Stimulated activated naive CD8-positive, alpha-beta T cell treated with anti-CD3 and anti-CD28 coated beads, Interleukin-15, amount 100 ng/mL, for 72 hours (primary cell): Measurements from ENCODE around the gene EMC7.
"Not testable (repeated sequence)": the region's sequence is repeated elsewhere in the genome, so short reads cannot be mapped to it uniquely, and the experiment has no call there.

Experiments used
- ATAC-seq: fragments of 150-1000 bp; cut with Tn5 transposase; 2 replicates; pipeline ENCODE4 v1.10.0; 2021; ENCODE audit warnings: mild to moderate bottlenecking, moderate library complexity
- DNase-seq, 2 donors: peaks; one replicate each; pipeline ENCODE4 v3.0.0; 2021 to 2022
- H3K27ac Mint-ChIP-seq, 2 donors: one replicate each; pipeline ENCODE4 v1.8.0; 2022; ENCODE audit warnings: mild to moderate bottlenecking in 2 of 2, mixed read lengths in 2 of 2, moderate library complexity in 2 of 2
- H3K27me3 Mint-ChIP-seq: one replicate; pipeline ENCODE4 v1.8.0; 2022; ENCODE audit warnings: mixed read lengths
- H3K4me1 Mint-ChIP-seq: one replicate; pipeline ENCODE4 v1.8.0; 2022; ENCODE audit warnings: mild to moderate bottlenecking, mixed read lengths
- H3K4me3 Mint-ChIP-seq, 2 donors: one replicate each; pipeline ENCODE4 v1.8.0; 2022; ENCODE audit warnings: mild to moderate bottlenecking in 2 of 2, mixed read lengths in 2 of 2, moderate library complexity in 1 of 2
- H3K9me3 Mint-ChIP-seq, 2 donors: one replicate each; pipeline ENCODE4 v1.8.0; 2022; ENCODE audit warnings: mixed read lengths in 2 of 2

EMC7 gene

GRCh38 chr15:34056911-34057310 is 44.8 kb downstream of the EMC7 start:
- ATAC-seq (no peak), DNase-seq (no peak)
- Mint-ChIP-seq H3K4me1 (peaks cover 3% of the 10 kb centered on the region), H3K9me3 (peaks cover 0 to 2% of the 10 kb centered on the region in 2 donors), H3K27me3 (no peaks in the 10 kb centered on the region), H3K27ac (no peak overlapping the region), H3K4me3 (no peak overlapping the region)

DNA sequence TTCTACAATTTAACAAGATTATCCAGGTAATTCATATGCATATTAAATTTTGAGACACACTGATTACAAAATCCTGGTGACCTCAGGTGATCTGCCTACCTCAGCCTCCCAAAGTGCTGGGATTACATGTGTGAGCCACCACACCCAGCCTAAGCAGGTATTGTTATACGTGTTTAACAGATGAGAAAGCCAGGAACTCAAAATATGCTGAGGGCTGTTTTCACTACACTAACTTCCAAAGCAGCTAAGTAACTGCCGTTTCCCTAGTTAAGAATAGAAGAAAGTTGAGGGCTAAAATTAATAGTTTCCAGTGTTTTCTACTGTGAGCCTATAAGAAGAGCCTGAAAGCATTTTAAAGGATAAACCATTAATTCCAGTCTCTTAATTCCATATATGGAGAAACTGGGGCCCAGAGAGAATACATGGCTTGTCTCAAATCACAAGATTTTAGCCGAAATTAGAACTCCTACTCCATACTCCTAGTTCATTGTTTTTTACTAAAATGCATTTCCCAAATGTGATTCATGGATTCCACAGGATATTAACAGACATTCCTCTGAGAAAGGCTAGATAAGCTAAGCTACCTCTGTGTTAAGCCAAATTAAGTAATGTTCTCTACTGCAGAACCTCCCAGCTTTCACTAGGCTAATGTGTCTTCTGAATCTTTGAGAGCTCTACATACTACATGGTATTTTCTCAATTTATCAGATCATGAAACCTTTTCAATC is 45.6 kb downstream of the EMC7 start:
- H3K9me3 Mint-ChIP-seq = peaks cover 8 to 10% of the 10 kb centered on the region in 2 donors
- DNase-seq (no peak), ATAC-seq (no peak)
- H3K4me1 Mint-ChIP-seq = no peaks in the 10 kb centered on the region
- no peak overlapping the region for H3K27ac Mint-ChIP-seq
- H3K27me3 Mint-ChIP-seq = no peaks in the 10 kb centered on the region
- no peak overlapping the region for H3K4me3 Mint-ChIP-seq

GRCh38 chr15:34054081-34054707 is 47.5 kb downstream of the EMC7 start:
- Mint-ChIP-seq H3K27ac (no peak overlapping the region), H3K4me1 (no peaks in the 10 kb centered on the region), H3K4me3 (no peak overlapping the region), H3K9me3 (peaks cover 17 to 27% of the 10 kb centered on the region in 2 donors), H3K27me3 (no peaks in the 10 kb centered on the region)
- DNase-seq (no peak), ATAC-seq (no peak)

- not testable (repeated sequence) for DNase-seq, H3K4me3 Mint-ChIP-seq, H3K27me3 Mint-ChIP-seq, H3K27ac Mint-ChIP-seq, H3K4me1 Mint-ChIP-seq, ATAC-seq
- H3K9me3 Mint-ChIP-seq = peaks cover 17 to 32% of the 10 kb centered on the region in 2 donors
These were observed 51.3 kb downstream of the EMC7 start for GRCh38 chr15:34050385-34050784.

- DNase-seq (no peak), ATAC-seq (no peak)
- Mint-ChIP-seq H3K4me3 (no peak overlapping the region), H3K27me3 (no peaks in the 10 kb centered on the region), H3K4me1 (no peaks in the 10 kb centered on the region), H3K9me3 (peaks cover 17 to 32% of the 10 kb centered on the region in 2 donors), H3K27ac (no peak overlapping the region)
These were observed 52.5 kb downstream of the EMC7 start for GRCh38 chr15:34049112-34049511.

DNA sequence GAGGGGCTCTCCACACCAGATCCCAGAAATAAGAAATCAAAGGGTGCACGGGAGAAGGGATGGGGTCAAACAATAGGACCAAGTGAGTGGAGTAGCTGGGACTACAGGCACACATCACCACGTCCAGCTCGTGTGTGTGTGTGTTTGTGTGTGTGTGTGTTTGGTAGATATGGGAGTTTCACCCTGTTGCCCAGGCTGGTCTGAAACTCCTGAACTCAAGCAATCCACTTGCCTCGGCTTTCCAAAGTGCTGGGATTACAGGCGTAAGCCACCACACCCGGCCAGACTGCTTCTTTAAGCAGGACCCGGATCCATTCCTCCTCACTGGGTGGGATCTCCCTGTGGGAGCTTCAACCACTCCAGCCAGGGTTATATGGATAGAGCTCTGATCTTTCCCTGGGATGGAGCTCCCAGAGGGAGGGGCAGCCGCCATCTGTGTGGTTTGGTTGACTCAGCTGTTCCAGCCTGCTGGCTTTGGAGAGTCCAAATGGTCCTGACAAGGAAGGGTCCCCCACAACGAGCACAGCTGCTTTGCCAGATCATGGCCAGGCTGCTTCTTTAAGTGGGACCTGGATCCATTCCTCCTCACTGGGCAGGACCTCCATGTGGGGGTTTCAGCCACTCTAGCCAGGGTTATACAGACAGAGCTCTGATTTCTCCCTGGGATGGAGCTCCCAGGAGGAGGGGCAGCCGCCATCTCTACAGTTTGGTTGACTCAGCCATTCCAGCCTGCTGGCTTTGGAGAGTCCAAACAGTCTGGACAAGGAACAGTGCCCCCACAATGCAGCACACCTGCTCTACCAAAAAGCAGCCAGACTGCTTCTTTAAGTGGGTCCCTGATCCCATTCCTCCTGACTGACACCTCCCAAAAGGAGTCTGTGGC is 53.5 kb downstream of the EMC7 start:
- H3K27me3 Mint-ChIP-seq = no peaks in the 10 kb centered on the region
- DNase-seq (no peak), ATAC-seq (no peak)
- no peak overlapping the region for H3K4me3 Mint-ChIP-seq
- no peak overlapping the region for H3K27ac Mint-ChIP-seq
- peaks cover 9% of the 10 kb centered on the region for H3K4me1 Mint-ChIP-seq
- peaks cover 17 to 32% of the 10 kb centered on the region in 2 donors for H3K9me3 Mint-ChIP-seq

DNA sequence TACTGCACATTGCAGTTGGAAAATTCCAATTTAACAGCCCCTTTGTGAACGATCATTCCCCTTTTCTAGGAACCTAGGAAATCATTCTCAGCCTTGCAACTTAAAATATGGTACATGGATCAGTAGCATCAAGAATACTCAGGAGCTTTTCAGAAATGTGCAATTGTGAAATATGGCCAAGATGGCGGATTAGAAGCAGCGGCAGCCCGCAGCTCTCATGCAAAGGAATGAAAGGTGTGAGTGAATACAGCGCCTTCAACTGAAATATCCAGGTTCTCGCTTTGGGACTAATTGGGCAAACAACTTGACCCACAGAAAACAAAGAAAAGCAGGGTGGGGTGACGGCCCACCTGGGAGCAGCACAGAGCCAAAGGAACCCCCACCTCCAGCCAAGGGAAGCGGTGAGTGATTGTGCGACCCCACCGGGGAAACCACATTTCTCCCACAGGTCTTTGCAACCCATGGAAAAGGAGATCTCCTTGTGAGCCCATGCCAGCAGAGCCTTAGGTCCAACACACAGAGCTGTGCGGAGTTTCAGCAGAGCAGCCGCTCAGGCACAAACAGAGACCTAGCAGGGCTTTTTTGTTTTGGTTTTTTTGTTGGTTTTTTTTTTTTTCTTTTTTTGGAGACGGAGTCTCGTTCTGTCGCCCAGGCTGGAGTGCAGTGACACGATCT is 55.1 kb downstream of the EMC7 start:
- Mint-ChIP-seq H3K27ac (no peak overlapping the region), H3K9me3 (peaks cover 15 to 27% of the 10 kb centered on the region in 2 donors), H3K4me1 (peaks cover 10% of the 10 kb centered on the region), H3K27me3 (no peaks in the 10 kb centered on the region), H3K4me3 (no peak overlapping the region)
- no peak for ATAC-seq
- no peak for DNase-seq

DNA sequence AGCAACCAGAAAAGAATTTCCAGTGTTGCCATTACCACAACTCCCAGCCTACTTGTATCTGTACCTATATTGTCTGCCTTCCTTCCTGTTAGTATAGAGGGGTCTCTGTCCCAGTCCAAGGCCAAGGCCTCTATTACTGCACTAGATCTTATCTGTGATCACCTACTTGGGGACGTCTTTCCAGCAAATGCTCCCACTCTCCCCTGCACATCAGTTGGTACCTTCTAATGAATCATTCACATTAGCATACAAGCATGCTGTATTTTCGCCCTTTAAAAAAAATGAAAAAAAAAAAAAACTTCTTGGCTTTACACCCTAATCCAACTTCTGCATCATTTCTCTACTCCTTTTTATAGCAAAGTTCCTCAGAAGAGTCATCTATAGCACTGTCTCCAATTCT is 57.8 kb downstream of the EMC7 start:
- H3K4me3 Mint-ChIP-seq = no peak overlapping the region
- H3K9me3 Mint-ChIP-seq = peaks cover 0 to 1% of the 10 kb centered on the region in 2 donors
- peaks cover 23% of the 10 kb centered on the region for H3K4me1 Mint-ChIP-seq
- H3K27ac Mint-ChIP-seq = no peak overlapping the region
- ATAC-seq (no peak), DNase-seq (no peak)
- no peaks in the 10 kb centered on the region for H3K27me3 Mint-ChIP-seq

GRCh38 chr15:34043391-34043790 is 58.3 kb downstream of the EMC7 start:
- Mint-ChIP-seq H3K4me1 (peaks cover 23% of the 10 kb centered on the region), H3K27me3 (no peaks in the 10 kb centered on the region), H3K9me3 (no peaks in the 10 kb centered on the region), H3K27ac (no peak overlapping the region), H3K4me3 (no peak overlapping the region)
- ATAC-seq (no peak), DNase-seq (no peak)

GRCh38 chr15:34039790-34040113 is 61.9 kb downstream of the EMC7 start:
- no peaks in the 10 kb centered on the region for H3K27me3 Mint-ChIP-seq
- peaks cover 23% of the 10 kb centered on the region for H3K4me1 Mint-ChIP-seq
- H3K9me3 Mint-ChIP-seq = no peaks in the 10 kb centered on the region
- peak overlapping the region; percentile 8 to 75 for H3K27ac Mint-ChIP-seq
- DNase-seq (no peak), ATAC-seq (no peak)
- peak overlapping the region; percentile 64 to 72 for H3K4me3 Mint-ChIP-seq

DNA sequence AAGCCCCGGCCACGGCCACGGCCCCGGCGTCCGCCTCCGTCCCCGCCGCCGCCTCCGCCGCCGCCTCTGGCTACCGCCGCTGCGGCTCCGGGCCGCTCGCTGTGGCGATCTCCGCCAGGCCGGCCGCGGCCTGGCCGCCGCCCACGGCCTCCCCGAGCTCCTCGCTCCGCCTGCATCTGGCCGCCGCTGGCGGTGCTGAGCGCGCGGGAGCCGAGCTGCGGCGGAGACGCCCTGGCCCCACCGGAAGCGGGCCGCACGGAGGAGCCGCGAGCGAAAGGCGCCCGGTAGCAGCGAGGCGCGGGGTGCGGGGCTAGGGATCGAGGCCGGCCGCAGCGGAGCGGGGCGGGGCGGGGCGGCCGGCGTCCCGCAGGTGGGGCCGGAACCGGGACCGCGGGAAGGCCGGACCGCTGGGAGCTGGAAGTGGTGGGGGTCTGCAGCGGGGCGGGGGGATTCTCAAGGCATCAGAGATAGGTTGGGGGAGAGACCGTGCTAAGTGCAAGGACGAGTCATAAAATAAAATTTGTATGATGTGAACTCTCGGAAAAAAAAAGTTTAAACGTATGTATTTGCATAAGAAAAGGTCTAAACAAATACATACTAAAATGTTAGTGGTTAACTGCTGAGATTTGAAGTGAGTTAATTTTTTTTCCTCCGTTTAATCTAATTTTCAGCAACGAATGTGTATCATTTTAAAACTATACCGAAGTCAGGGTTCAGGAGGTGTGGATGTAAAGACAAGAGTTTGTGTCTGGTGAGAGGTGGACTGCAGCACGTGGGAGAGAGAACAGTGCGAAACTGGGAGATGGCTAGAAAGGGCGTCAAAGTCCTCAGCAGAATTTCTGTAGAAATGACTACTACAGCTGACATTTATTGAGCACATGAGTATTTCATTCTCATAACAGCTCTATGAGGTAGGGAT is 62.5 kb downstream of the EMC7 start, which contains the start of gene AVEN:
Gene AVEN, minus strand, starts transcription at position 334 of the 919 bp plus-strand sequence. Its CDS starts 158 bp downstream, at position 176.
- H3K4me1 Mint-ChIP-seq = peaks cover 23% of the 10 kb centered on the region
- peak within 1 kb of the TSS; percentile 87 to 88 for H3K4me3 Mint-ChIP-seq
- ATAC-seq (peak; percentile 77), DNase-seq (peak; percentile 68)
- no peaks in the 10 kb centered on the region for H3K9me3 Mint-ChIP-seq
- H3K27ac Mint-ChIP-seq = peak within 1 kb of the TSS; percentile 79 to 93
- no peaks in the 10 kb centered on the region for H3K27me3 Mint-ChIP-seq

DNA sequence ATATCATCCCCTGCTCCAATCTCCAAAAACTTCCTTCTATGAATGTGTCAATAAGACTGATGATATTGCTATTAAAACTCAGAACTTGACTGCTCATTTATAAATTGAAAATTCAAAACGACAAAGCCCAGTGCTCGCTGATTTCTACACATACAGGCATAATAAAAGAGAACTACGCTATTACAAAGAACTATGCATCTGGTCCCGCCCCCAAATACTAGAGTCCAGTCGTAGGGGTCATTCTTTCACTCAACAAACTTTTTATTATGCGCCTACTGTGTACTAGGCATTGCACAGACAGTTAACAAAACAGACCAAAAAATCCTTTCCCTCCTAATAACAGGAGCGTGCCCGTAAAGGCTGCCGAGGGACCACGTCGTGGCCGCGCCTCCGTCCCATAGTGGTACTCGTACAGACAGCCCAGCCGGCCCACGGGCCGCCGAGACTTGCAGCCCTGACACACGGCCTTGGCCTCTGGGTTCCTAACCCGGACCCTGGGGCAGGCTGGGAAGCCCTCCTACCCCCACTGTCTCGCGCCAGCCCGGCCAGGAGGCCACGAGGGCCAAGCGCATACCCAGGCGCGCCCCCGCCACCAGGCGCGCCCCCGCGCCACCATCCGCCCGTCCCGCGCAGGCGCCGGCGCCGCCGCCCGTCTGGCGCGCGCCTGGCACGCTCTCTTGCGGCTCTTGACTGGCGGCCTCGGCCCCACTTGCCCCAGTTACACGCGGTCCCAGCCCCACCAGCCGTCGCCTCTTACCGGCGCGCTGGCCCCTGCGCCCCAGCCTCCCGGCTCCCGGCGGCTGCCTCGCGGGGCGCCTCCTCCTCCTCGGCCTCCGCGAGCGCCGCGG is 63.4 kb downstream of the EMC7 start:
- Mint-ChIP-seq H3K4me3 (peak overlapping the region; percentile 87 to 88), H3K27me3 (no peaks in the 10 kb centered on the region), H3K9me3 (no peaks in the 10 kb centered on the region), H3K4me1 (peaks cover 15% of the 10 kb centered on the region), H3K27ac (peak overlapping the region; percentile 79 to 93)
- ATAC-seq (peak; percentile 89), DNase-seq (peak; percentile 71 to 75)
